Fibroblast of lung (primary cell): ENCODE data around the gene TENM4. TPM values are rescaled to one million over a fixed set of nuclear protein-coding genes. Genes with fewer than 3 reads are reported as not detected.

ENCODE experiments used
- DNase-seq, 2 donors: peaks; one replicate each; pipeline versions ENCODE4 v3.0.0 to v3.0.0-alpha.2; 2010; ENCODE audit warnings: low read depth in 2 of 2
- H2AFZ ChIP-seq: 2 replicates; pipeline ENCODE4 v1.5.1; 2012; ENCODE audit warnings: low read length, control low read depth, inconsistent platforms
- H3K27ac ChIP-seq: 2 replicates; pipeline ENCODE4 v1.5.1; 2011; ENCODE audit warnings: low read length, control low read depth; ENCODE audit not compliant: insufficient read depth
- H3K27me3 ChIP-seq: 2 replicates; pipeline ENCODE4 v1.5.1; 2011; ENCODE audit warnings: mild to moderate bottlenecking, low read length; ENCODE audit not compliant: control insufficient read depth, insufficient read depth
- H3K36me3 ChIP-seq: 2 replicates; pipeline ENCODE4 v1.5.1; 2011; ENCODE audit warnings: low read length; ENCODE audit not compliant: control insufficient read depth, insufficient read depth
- H3K4me1 ChIP-seq: 2 replicates; pipeline ENCODE4 v1.5.1; 2011; ENCODE audit warnings: low read length; ENCODE audit not compliant: control insufficient read depth, insufficient read depth; ENCODE audit errors: extremely low read depth
- H3K4me2 ChIP-seq: 2 replicates; pipeline ENCODE4 v1.5.1; 2011; ENCODE audit warnings: low read length, control low read depth; ENCODE audit not compliant: insufficient read depth; ENCODE audit errors: extremely low read depth
- H3K4me3 ChIP-seq, 4 experiments: fragments of 200-600 bp in 1 of 4; sonication (generic) in 1 of 4; replicated peaks in 1 of 4; 2 replicates each; pipeline ENCODE4 v1.5.1; 2011 to 2016; ENCODE audit warnings: low read length in 4 of 4, low read depth in 3 of 4, mild to moderate bottlenecking in 3 of 4, control low read depth in 2 of 4, inconsistent platforms in 1 of 4, mixed read lengths in 1 of 4; ENCODE audit not compliant: insufficient read depth in 1 of 4; ENCODE audit errors: control extremely low read depth in 1 of 4
- H3K79me2 ChIP-seq: 2 replicates; pipeline ENCODE4 v1.5.1; 2012; ENCODE audit warnings: mild to moderate bottlenecking, low read length, inconsistent platforms; ENCODE audit not compliant: control insufficient read depth, insufficient read depth
- H3K9ac ChIP-seq: 2 replicates; pipeline ENCODE4 v1.5.1; 2011; ENCODE audit warnings: mild to moderate bottlenecking, low read length, control low read depth; ENCODE audit not compliant: insufficient read depth
- H3K9me3 ChIP-seq: 2 replicates; pipeline ENCODE4 v1.5.1; 2012; ENCODE audit warnings: low read depth, low read length; ENCODE audit not compliant: control insufficient read depth, insufficient read depth
- H4K20me1 ChIP-seq: 2 replicates; pipeline ENCODE4 v1.5.1; 2011; ENCODE audit warnings: low read length; ENCODE audit not compliant: control insufficient read depth, insufficient read depth; ENCODE audit errors: extremely low read depth
- CTCF ChIP-seq, 2 donors: IDR thresholded peaks in 1 of 2; conservative IDR thresholded peaks in 1 of 2; 1 replicate in 1 of 2; 2 replicates in 1 of 2; pipeline ENCODE4 v1.5.1; 2011 to 2012; ENCODE audit warnings: low read length in 2 of 2, control low read depth in 1 of 2, inconsistent platforms in 1 of 2, low read depth in 1 of 2, mild to moderate bottlenecking in 1 of 2
- EZH2 ChIP-seq: IDR thresholded peaks from 2 replicates; pipeline ENCODE4 v1.5.1; 2012; ENCODE audit warnings: low read length, control low read depth, mild to moderate bottlenecking; ENCODE audit errors: missing control alignments
- polyA plus RNA-seq, 2 donors: library from polyadenylated mRNA; depleted of rRNA in 1 of 2; stranded (reverse) in 1 of 2; unstranded in 1 of 2; fragments of >200 nt; gene quantifications; 2 replicates each; pipeline ENCODE4 v1.2.1, GENCODE V29; 2011 to 2012; ENCODE audit warnings: missing spikeins in 1 of 2
- total RNA-seq: library from RNA; depleted of rRNA; stranded (reverse); fragments of >200 nt; gene quantifications from 2 replicates; pipeline ENCODE4 v1.2.1, GENCODE V29; 2014

The TENM4 gene
- total and polyA plus RNA-seq, 2 donors (not counting 1 experiment from before 2014, with no cell fraction given): 4.6 to 48.4 TPM

GRCh38 chr11:79371152-79371551 lies 69.7 kb downstream of the TENM4 start:
- Histone ChIP-seq H3K79me2 (no peaks in the 10 kb centered on the region), H3K27ac (no peak overlapping the region), H3K4me1 (no peaks in the 10 kb centered on the region), H3K36me3 (no peaks in the 10 kb centered on the region), H3K4me2 (no peak overlapping the region), H3K9me3 (no peaks in the 10 kb centered on the region), H2AFZ (no peak overlapping the region), H3K27me3 (no peaks in the 10 kb centered on the region), H4K20me1 (no peaks in the 10 kb centered on the region), H3K4me3 (no peak overlapping the region), H3K9ac (no peak overlapping the region)
- DNase-seq: peak in 1 of 2 donors; percentile 16
- no peak for TF ChIP-seq CTCF (conservative IDR thresholded peaks at IDR 0.05 in 1 of 2, IDR thresholded peaks at IDR 0.05 in 1 of 2; ENCODE audit: low read depth in 1 of 2, low read length in 2 of 2)
- TF ChIP-seq EZH2: no peak

GRCh38 chr11:79369055-79369454 lies 71.8 kb downstream of the TENM4 start:
- Histone ChIP-seq H3K9ac (no peak overlapping the region), H3K9me3 (no peaks in the 10 kb centered on the region), H4K20me1 (no peaks in the 10 kb centered on the region), H3K79me2 (no peaks in the 10 kb centered on the region), H3K27me3 (no peaks in the 10 kb centered on the region), H3K4me3 (no peak overlapping the region), H3K36me3 (no peaks in the 10 kb centered on the region), H3K27ac (no peak overlapping the region), H2AFZ (no peak overlapping the region), H3K4me1 (no peaks in the 10 kb centered on the region), H3K4me2 (no peak overlapping the region)
- DNase-seq: no peak
- TF ChIP-seq CTCF (conservative IDR thresholded peaks at IDR 0.05 in 1 of 2, IDR thresholded peaks at IDR 0.05 in 1 of 2; ENCODE audit: low read depth in 1 of 2, low read length in 2 of 2): no peak
- TF ChIP-seq EZH2: no peak

- H3K36me3 ChIP-seq: no peaks in the 10 kb centered on the region
- no peak overlapping the region for H3K4me2 ChIP-seq
- H3K9me3 ChIP-seq: no peaks in the 10 kb centered on the region
Measured at GRCh38 chr11:79367844-79368243, 73.0 kb downstream of the TENM4 start.

More at GRCh38 chr11:79367844-79368243, 73.0 kb downstream of the TENM4 start:
- Histone ChIP-seq H3K27me3 (no peaks in the 10 kb centered on the region), H2AFZ (no peak overlapping the region), H4K20me1 (no peaks in the 10 kb centered on the region), H3K4me1 (no peaks in the 10 kb centered on the region), H3K79me2 (no peaks in the 10 kb centered on the region), H3K9ac (no peak overlapping the region), H3K27ac (no peak overlapping the region), H3K4me3 (no peak overlapping the region)
- no peak for TF ChIP-seq EZH2
- DNase-seq: no peak
